A172 (cell line): ENCODE results near the gene PGA5. TPM values are rescaled to one million over a fixed set of nuclear protein-coding genes. Genes with fewer than 3 reads are reported as not detected.
"Not testable (repeated sequence)": the region's sequence is repeated elsewhere in the genome, so short reads cannot be mapped to it uniquely, and the experiment has no call there.

Experiments
- DNase-seq: peaks from one replicate; pipeline ENCODE4 v3.0.0-alpha.2; 2015; ENCODE audit warnings: low spot score
- total RNA-seq: library from RNA; depleted of rRNA; stranded (reverse); fragments of >200 nt; shearing (Covaris generic); gene quantifications from 2 replicates; pipeline ENCODE4 v1.2.3, GENCODE V29; 2014; rRNA removed

PGA5 gene
- 0.17 TPM in 1 of 2 replicates, not detected in the other for total RNA-seq

DNA sequence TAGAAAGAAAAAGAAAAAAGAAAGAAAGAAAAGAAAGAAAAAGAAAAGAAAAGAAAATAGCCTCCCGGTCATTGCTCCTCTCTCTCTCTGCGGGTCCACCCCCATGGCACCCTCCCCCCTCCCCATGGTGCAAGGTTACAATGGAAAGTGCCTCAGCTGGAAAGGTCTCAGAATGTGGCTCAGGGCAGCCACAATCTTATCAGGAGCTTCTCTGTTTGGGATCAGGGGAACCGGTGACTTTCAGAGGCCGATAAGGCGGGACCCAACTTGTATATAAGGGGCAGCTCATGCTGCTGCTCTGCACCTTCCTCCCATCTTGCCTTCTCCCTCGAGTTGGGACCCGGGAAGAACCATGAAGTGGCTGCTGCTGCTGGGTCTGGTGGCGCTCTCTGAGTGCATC lies at the start of gene PGA5:
PGA5 (plus strand) TSS at position 301 of the 400 bp plus-strand sequence; CDS start at position 353, 52 bp downstream.
- DNase-seq = not testable (repeated sequence)

DNA sequence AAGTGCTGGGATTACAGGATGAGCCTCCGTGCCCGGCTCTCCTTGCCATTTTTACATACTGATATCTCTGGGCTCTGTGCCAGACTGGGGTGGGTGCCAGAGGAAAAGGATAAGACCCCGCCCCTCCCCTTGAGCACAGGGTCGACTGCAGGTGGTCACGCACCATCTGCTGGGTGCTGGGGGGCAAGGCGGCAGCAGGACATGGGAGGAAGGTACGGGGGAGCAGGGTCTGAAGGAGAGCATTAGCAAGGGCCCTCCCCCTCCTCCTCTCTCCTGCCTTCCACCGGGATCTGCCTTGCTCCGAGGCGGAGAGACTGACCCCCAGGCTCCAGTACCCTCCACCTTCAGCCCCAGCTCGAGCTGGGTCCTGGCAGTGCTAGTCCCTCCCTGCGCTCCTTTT lies 47.4 kb upstream of the PGA5 start:
- DNase-seq = no peak

DNA sequence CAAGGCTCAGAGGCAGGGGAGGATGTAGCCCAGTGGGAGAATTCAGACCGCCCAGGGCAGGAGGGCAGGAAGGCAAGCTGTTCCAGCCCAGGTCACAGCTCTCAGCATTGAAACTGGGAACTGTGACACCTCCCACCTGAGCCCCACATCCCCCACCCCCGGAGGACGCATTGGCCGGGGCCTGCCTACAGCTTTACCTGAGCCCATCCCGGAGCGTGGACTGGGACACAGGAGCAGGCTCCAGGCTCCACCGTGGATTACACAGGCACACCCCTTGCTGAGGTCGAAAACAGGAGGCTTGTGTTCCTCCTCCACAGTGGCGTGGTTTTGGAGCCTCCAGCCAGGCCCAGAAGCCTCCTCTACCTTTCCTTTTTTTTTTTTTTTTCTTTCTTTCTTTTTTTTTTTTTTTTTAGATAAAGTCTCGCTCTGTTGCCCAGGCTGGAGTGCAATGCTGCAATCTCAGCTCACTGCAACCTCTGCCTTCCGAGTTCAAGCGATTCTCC lies 46.8 kb upstream of the PGA5 start:
- DNase-seq = no peak

DNA sequence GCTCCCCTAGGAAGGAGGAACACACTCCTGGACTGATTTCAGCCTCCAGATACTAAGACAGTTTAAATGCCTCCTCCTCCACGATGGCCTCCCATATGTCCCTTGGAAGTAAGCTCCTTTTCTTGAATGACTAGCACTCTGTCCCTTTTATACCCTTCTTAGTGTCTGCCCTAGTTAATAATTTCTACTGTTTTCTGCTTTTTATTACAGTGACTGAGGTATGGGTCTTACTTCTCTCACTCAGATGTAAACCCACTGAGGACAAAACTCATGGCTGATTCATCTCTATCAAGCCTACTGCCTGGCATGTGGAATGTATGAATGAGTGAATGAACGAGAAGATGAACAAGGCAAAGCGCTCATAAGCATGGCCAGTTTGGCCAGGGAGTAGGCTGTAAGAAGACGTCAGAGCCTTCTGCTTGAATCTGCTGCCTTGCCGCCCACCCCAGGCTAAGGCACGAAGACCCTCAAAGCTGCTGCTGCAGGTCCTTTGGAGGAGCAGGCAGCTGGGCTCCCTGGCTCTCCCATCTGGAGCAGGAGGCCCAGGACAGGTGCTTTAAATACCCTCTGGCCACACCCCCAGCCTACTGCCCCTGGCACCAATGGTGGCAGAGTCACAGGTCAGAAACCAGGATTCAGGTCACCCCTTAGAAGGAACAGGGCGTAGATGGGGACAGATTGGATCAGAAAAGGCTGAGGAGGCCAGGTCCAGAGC lies 45.8 kb upstream of the PGA5 start:
- DNase-seq = no peak

DNA sequence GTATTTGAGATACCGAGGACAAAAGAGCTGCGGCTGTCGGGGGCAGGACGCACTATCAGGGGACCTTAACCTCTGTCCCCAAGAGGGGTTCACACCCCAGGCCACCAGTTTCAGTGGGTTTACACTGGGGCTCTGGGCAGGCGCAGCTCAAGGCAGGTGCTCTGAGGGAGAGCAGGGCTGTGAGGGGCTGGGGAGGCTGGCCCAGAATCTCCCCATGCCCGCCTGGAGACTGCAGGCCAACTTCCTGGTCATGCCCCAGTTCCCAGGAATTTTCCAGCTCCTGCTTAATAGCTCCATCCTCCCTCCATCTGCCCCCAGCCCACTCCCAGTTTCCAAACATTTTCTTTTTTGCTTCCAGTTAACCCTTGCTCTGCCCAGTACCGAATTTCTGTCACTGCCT lies 45.3 kb upstream of the PGA5 start:
- no peak for DNase-seq

DNA sequence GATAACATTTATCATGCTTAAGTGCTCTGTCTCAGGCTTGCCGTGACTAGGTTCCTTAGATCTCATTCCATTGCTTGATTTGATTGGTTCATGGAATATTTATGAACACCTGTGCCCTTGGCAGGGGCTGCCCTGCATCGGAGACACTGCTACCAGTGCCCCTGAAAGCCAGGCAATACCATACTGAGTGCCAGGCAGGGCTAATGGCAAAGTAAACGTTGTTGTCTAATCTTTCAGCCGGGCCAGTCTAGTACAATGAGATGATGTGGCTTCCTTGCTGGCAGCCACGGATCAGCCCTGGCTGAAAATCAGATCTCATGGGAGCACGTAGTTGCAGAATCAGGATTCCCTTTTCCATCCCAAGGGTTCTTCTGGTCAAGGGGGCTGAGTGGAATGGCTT lies 42.6 kb upstream of the PGA5 start:
- DNase-seq = no peak

DNA sequence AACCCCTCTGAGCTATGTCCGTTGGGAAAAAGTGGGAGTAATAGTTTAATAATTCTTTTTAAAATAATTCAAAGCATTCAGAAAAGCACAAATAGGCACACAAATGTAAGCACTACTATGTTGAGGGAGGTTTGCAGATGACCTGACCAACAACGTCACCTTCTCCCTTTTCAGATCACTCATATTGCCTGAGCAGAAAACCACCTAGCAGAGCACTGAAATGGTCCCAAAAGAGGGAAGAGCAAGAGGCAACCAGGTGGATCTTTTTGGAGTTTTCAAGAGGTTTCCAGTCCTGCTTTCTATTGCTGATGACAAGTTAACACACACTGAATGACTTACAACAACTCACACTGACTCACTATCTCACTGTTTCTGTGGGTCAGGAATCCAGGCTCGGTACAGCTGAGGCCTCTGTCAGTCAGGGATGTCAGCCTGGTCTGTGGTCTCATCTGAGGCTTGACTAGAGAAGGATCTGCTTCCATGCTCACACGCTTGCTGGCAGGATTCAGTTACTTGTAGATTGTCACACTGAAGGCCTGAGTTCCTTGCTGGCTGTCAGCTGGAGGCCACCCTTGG lies 41.9 kb upstream of the PGA5 start:
- no peak for DNase-seq

DNA sequence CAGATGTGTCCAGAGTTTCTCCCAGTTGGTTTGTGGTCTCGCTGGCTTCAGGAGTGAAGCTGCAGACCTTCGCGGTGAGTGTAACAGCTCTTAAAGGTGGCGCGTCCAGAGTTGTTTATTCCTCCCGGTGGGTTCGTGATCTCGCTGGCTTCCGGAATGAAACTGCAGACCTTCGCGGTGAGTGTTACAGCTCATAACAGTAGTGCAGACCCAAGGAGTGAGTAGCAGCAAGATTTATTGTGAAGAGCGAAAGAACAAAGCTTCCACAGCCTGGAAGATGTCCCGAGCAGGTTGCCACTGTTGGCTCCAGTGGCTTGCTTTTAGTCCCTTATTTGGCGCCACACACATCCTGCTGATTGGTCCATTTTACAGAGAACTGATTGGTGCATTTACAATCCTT lies 39.5 kb upstream of the PGA5 start:
- DNase-seq = no peak

DNA sequence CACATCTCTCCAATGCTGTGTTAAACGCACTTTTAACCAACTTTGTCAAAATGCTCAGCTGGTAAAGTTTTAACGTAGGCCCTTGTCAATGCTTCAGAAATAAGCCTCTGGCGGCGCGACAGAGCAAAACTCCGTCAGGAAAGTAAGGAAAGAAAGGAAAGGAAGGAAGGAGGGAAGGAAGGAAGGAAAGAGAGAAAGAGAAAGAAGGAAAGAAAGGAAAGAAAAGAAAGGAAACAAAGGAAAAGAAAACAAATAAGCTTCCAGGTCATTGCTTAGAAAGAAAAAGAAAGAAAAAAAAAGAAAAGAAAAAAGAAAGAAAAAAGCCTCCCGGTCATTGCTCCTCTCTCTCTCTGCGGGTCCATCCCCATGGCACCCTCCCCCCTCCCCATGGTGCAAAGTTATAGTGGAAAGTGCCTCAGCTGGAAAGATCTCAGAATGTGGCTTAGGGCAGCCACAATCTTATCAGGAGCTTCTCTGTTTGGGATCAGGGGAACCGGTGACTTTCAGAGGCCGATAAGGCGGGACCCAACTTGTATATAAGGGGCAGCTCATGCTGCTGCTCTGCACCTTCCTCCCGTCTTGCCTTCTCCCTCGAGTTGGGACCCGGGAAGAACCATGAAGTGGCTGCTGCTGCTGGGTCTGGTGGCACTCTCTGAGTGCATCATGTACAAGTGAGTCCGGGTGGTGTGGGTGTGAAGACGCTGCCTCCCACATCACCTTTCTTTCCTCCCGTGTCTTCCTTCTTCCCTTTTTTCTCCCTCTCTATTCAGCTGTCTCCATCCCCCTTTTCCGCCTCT lies 37.8 kb upstream of the PGA5 start, which contains the start of gene PGA3:
PGA3 (plus strand) TSS at position 566 of the 797 bp plus-strand sequence; CDS start at position 616, 50 bp downstream.
- DNase-seq = not testable (repeated sequence)

DNA sequence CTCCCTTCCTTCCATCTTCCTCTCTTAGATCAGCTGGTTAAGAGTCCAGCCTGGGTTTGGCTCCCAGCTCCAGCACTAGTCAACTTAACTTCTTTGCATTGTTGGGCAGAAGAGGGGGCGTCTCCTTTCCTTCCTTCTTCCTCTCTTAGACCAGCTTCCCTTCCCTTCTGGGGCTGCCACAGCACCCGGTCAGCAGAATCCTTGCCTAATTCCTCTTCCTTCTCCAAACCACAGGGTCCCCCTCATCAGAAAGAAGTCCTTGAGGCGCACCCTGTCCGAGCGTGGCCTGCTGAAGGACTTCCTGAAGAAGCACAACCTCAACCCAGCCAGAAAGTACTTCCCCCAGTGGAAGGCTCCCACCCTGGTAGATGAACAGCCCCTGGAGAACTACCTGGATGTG lies 37.1 kb upstream of the PGA5 start:
- DNase-seq = not testable (repeated sequence)

DNA sequence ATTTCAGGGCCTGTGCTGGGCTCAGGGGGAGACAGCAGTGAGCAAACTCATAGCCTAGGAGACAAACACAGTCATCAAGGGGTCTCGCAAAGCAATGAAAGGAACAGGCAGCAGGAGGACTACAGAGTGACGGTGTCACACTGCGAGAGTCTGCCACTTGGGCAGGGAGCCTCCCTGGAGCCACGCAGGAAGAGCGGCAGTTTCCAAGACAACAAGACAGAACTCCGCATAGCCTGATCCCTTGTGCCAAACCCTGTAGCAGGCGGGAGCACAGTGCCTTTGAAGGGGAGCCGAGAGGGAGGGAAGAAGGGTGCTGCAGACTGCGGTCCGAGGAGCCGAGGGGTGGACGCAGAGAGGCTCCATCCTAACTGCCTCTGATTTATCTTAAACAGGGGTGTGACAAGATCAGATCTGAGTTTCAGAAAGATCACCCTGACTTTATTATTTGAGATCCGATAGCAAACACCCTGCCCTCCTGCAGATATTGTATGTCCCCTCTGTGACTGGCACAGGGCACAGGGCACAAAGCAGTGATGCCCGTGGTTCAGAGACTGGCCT lies 36.4 kb upstream of the PGA5 start:
- DNase-seq = not testable (repeated sequence)

DNA sequence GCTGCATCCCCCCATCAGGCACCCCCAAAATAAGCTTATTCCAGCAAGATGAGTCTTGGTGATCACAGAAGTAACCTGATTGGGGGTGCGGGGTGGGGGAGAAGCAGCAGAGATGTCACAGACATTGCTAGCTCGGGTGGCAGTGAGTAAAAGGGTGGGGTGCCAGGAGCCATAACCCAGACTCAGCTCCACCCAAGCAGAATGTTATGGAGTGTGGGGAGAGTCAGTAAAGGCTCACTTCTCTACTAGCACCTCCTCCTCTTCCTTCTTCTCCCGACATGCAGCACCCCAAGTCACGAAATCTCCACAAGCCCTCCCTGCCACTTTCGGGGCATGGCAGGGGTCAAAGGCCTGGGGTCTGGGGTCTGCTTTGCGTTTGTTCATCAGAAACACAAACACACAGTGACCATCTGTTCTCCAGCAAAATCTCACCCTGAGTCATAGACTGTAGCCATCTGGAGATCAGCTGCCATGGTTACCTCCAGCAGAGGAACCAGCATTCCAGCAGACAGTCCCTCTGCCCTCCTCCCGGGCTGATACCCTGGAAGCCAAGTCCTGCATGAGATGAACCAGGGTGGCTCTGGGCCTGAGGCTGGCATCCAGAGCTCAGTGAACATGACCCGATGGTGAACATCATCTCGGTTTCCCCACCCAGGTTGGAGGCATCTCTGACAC lies 33.2 kb upstream of the PGA5 start:
- not testable (repeated sequence) for DNase-seq

DNA sequence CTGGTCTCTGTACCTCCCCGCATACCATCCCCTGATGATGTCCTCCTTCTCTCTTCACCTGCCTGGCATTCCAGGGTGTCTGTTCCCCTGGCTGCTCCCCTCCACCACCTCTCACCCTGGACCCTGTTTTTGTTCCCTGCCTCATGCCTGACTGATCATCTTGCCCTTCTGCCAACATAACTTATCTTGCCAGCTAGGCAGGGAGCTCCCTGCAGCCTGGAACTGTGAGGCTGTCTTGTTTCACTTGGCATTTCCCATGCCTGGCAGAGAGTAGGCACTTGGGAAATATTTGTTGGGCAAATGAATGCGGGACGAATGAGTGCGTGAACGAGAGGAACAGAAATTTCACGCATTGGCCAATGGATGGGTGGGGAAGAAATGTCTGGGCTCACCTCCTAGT lies 30.3 kb upstream of the PGA5 start:
- not testable (repeated sequence) for DNase-seq

DNA sequence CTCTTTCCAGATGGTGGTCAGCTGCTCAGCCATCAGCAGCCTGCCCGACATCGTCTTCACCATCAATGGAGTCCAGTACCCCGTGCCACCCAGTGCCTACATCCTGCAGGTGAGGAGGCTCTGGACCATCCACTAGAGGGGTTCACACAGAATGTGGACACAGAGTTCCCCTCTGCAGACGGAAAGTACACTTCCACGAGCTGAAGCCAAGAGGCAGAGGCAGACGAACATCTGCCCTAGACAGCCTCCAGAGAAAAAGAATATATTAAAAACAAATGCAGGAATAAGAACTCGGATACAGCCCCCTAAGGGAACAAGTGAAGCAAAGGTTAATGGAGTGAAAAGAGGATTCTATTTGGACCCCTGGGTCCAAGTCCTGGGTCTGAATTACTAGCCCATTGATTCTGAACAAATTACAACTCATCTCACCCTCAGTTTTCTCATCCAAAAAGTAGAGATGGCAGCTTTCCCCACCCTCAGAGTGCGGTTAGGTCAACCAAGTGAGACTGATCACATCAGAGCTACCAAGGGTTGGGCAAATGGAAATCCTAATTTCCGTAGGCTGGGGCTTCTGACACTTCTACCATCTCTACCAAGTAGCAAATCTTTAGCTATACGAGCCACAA lies 29.5 kb upstream of the PGA5 start:
- DNase-seq = not testable (repeated sequence)

DNA sequence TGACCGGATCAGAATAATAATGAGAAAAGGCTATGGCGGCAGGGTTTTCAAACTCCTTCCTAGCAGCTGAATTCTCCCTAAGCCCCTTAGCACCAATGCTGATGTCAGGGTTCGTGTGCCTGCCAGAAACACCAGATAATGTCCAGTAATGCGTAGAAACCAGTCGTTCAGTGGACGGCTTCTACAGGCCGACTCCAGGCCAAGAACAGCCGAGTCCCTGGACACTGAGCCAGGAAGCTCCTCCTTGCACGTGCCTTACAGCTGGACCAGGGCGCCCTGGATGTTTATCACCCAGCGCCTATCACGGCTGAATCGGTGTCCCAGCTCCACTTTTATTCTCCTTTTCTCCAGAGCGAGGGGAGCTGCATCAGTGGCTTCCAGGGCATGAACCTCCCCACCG lies 28.8 kb upstream of the PGA5 start:
- not testable (repeated sequence) for DNase-seq

DNA sequence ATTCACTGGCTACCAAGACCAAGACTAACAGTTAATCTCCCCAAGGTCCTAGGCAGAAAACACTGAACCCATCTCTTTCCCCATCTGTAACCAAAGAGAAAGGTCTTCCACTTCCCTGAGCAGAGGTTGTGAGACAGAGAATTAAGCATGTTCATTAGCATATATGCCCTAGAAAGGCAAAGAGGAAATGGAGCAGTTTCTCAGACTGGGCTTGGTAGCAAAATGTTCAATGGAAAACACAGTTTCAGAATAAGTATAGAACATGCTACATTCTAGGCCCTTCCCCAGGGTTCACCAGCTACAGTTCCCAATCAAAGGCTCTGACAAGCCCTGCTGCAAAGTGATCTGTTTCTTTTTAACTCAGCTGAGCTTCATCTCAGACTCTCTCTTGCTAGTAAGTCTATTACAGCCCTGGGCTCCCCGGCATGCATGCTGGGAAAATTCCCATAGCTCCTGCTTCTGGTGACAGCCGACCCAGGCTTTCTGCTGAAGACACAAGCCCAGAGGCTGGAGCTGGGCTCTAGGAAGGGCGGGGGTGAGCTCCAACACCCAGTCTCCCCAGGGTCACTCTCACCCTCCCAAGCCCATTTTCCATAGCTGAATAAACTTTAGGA lies 27.2 kb upstream of the PGA5 start:
- DNase-seq = not testable (repeated sequence)

DNA sequence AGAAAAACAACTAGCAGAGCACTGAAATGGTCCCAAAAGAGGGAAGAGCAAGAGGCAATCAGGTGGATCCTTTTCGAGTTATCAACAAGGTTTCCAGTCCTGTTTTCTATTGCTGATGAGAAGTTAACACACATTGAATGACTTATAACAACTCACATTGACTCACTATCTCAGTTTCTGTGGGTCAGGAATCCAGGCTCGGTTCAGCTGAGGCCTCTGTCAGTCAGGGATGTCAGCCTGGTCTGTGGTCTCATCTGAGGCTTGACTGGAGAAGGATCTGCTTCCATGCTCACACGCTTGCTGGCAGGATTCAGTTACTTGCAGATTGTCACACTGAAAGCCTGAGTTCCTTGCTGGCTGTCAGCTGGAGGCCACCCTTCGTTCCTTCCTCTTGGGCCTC lies 22.7 kb upstream of the PGA5 start:
- not testable (repeated sequence) for DNase-seq

DNA sequence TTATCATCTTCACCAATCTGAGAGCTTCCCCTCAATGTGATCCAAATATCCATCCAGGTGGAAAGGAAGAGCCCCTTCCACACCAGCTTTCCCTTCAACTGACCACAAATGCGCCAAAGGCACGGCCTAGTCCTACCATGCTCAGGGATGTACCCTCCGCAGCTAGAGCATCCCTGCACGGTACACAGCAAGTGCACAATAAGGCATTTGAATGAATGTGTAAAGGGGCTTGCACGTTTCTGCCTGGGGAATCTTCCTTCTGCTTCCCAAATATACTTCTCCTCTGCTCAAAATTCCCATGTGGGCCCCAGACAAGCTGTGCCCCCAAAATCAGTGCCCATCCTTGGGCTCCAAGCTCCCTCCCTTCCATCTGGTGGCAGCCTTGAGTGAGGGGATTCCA lies 22.0 kb upstream of the PGA5 start:
- DNase-seq = not testable (repeated sequence)

DNA sequence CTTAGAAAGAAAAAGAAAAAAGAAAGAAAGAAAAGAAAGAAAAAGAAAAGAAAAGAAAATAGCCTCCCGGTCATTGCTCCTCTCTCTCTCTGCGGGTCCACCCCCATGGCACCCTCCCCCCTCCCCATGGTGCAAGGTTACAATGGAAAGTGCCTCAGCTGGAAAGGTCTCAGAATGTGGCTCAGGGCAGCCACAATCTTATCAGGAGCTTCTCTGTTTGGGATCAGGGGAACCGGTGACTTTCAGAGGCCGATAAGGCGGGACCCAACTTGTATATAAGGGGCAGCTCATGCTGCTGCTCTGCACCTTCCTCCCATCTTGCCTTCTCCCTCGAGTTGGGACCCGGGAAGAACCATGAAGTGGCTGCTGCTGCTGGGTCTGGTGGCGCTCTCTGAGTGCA lies 18.9 kb upstream of the PGA5 start, which contains the start of gene PGA4:
PGA4 (plus strand) TSS at position 301 of the 400 bp plus-strand sequence; CDS start at position 355, 54 bp downstream.
- not testable (repeated sequence) for DNase-seq

DNA sequence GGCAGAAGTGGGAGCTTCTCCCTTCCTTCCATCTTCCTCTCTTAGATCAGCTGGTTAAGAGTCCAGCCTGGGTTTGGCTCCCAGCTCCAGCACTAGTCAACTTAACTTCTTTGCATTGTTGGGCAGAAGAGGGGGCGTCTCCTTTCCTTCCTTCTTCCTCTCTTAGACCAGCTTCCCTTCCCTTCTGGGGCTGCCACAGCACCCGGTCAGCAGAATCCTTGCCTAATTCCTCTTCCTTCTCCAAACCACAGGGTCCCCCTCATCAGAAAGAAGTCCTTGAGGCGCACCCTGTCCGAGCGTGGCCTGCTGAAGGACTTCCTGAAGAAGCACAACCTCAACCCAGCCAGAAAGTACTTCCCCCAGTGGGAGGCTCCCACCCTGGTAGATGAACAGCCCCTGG lies 18.3 kb upstream of the PGA5 start:
- not testable (repeated sequence) for DNase-seq
